ENCODE data around the gene DHRSX.
"Not testable (repeated sequence)": the region's sequence is repeated elsewhere in the genome, so short reads cannot be mapped to it uniquely, and the experiment has no call there.

Gene DHRSX

DNA sequence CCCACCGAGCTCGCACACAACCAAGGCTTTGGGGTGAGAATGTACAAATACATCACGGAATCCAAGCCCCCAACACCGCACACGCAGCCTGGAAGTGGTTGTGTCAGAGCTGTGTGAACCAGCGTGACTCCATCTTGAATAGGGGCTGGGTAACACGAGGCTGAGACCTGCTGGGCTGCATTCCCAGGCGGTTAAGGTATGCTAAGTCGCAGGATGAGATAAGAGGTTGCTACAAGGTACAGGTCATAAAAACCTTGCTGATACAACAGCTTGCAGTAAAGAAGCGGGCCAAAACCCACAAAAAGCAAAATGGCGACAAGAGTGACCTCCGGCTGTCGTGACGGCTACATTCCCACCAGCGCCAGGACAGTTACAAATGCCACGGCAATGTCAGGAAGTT is 258.4 kb downstream of the DHRSX start:
- no peak for DNase-seq

DNA sequence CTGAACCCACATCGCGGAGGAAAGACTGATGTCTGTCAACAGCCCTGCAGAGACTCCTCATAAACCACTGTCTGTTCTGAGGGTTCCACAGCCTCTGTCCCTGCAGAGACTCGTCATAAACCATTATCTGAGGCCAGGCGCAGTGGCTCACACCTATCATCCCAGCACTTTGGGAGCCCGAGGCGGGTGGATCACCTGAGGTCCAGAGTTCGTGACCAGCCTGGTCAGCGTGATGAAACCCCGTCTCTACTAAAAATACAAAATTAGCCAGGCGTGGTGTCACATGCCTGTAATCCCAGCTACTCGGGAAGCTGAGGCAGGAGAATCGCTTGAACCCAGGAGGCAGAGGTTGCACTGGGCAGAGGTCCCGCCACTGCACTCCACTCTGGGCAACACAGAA is 259.3 kb downstream of the DHRSX start:
- DNase-seq, result not testable (repeated sequence)

DNA sequence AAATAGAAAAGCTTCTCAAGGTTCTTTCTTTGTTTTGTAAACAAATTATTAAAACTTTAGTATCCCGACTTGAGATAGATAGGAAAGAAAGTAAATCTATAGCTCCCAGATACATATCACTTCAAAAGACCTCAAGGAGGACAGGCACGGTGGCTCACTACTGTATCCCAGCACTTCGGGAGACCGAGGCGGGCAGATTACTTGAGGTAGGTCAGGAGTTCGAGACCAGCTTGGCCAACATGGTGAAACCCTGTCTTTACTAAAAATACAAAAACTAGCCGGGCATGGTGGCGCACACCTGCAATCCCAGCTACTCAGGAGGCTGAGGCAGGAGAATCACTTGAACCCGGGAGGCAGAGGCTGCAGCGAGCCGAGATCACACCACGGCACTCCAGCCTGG is 260.0 kb downstream of the DHRSX start:
- DNase-seq, result not testable (repeated sequence)

DNA sequence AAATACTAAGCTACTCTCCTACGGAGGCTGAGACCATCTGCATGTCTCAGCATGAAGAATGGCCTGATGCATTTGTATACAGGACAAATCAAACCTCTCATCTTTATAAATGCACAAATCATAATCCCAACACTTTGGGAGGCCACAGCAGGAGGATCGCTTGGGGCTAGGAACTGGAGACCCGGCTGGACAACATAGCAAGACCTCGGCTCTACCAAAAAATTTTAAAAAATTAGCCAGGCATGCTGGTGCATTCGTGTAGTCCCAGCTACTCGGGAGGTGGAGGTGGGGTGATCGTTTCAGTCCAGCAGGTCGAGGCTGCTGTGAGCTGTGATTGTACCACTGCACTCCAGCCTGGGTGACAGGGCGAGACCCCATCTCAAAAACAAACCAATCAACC is 262.8 kb downstream of the DHRSX start:
- no peak for DNase-seq

DNA sequence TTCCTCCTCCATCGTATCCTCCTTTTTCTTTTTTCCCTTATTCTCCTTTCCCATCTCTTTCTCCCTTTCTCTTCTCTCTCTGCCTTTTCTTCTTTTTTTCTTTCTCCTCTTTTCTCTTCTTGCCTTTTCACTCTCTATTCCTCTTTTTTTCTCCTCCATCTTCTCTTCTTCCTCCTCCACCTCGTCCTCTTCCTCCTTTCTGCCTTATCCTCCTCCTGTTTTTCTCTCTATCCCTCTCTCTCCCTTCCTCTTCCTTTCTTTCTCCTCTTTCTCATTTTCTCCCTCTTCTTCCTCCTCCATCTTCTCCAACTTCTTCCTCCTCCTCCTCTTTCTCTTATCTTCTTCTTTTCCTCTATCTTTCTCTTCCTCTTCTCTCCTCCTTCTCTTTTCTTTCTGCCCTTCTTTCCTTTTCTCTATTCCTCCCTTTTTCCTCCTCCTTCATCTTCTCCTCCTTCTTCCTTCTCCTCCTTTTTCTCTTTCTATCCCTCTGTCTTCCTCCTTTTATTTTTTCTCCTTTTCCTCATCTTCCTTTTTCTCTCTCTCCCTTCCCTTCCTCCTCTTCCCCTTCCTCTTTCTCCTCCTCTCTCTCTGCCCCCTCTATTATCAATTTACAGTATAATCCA is 269.1 kb downstream of the DHRSX start:
- DNase-seq, result no peak

DNA sequence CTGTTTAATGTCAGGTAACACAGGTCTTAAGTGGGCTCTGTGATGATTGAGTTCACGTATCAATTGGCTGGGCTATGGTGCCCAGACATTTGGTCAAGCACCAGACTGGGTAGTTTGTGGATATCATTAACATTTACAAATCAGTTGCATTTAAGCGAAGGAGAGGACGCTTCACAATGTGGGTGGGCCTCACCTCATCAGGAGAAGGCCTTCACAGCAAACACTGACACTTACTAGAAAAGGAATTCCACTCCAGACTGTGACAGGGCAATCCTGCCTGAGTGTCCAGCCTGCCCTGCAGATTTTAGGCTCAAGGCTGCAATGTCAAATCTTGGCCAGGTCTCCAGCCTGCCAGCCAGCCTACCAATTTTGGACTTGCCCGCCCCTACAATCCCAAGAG is 270.3 kb downstream of the DHRSX start:
- DNase-seq, result no peak

DNA sequence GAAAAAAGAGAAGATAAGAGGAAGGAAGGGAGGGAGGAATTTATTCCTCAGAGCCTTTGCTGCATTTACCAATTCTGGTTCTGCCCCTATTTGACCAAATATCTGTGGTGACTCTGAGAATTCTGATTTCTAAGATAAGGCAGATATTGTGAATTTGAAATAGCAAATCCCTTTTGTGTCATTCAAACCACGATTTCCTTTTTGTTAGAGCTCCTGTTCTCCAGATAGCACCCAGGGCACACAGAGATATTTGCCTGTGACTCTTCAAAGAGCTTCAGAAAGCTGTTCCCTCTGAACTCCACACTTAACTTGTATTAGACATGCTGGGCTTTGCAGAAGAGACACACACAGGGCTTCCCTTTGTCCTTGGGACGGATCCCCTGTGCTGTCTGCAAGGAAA is 272.2 kb downstream of the DHRSX start:
- DNase-seq, result no peak

DNA sequence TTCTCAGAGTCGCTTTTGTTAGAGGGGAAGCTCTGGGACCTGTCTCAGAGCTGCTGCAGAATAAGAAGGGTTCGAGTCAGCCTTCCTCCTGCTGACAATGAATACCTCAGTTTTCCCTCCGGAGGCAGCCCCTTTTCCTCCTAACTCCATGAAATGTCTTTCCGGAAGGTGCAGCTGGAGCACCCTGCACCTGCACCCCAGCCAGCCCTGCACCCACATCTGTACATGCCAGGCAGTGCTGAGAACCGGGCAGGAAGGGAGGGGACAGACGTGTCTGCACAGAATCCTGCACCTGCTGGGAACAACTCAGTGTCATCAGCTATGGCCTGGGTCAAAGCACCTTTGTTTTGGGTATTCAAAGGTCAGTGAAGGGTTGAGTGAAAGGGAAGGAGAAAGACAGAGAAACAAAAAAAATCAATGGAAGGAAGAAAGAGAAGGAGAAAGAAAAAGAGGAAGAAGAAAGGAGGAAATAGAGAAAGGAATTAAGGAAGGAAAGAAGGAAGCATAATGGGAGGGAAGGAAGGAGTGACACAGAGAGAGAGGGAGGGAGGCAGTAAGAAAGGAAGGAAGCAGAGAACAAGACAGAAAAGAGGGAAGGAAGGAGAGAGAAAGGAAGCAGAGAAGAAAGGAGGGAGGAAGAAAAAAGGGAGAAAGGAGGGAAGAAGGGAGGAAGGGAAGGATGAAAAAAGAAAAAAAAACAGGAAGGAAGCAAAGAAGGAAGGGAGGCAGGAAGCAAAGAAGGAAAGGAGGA is 273.7 kb downstream of the DHRSX start:
- DNase-seq, result no peak

DNA sequence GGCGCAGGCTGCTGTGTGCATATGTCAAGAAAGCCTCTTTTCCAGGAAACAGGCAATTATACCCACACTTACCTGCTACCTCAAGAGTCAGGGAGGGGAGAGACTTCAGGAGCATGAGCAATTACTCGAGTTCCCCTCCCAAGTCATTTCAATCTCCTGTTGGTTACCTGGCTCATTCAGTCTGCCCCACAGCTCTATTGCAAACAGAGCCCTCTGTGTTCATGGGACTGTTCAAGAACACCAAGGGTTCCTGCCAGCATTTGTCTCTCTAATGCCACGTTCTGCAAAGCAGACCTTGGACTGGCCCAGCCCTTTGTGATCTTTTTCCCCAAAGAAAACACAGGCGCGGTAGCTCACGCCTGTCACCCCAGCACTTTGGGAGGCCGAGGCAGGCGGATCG is 274.6 kb downstream of the DHRSX start:
- no peak for DNase-seq

DNA sequence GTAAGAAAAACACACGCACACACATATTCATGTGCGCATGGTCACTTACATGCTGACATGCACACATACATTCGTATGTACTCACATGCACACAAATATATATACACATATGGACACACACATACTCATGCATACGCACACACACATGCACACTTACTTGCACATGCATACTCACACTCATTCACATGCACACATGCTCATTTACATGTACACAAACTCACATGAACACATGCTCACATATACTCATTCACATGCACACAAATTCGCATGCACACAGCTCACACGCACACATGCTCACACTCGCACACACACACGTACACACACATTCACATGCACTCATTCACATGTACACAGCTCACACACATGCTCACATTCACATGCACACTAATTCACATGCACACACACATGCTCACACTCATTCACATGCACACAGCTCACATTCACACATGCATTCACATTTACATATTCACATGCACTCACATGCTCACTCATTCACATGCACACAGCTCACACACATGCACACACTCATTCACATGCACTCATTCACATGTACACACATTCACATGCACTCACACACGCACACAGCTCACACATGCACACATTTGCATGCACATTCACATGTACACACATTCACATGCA is 276.1 kb downstream of the DHRSX start:
- no peak for DNase-seq

DNA sequence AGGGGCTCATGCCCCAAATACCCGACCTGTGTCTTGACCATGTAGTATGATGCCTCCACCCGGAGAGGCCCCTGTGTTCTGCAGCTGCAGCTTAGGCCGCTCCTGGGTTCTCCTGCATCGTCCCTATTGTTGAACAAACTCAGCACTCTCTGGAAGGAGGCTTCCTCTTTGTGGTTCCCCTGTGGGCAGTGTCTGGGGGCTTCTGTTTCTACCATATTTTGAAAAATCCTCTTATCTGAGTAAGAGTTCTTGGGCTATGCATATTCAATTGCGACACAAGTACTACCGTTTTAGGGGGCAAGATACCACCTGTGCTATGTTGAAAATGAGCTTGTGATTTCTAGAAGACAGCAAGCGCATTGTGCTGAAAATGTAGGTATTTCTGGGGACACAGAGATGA is 276.6 kb downstream of the DHRSX start:
- no peak for DNase-seq

DNA sequence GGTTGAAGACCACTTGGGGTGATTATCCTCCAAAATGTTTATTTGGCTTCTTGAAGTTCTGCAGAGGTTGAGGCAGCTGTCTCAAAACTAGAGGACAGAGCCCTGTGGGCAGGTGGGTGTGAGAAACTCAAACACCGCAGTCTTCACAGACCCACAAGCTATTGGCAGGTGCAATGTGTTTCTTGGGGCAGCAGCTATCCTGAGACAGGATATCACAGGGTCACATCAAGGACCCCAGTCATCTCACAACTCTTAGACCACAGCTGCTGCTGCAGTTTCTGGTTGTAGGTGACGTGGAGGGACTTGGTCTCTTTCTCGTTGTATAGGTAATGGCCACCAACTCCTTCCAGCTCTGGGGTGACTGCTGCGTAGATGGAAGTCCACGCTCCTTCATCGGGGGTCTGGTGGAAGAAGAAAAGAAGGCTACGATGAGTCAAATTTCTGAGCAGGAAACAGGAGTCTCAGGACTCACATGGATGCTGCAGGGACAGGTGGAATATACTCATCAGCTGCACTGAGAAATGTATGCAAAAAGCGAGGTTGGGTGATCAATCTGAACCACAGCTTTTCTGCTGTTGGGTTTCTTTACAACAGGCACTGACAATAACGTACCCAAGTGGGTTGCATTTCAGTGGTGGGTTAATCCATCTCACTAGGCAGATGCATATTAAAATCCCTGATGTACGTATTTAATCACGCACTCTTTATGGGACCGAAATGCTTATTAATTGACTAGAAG is 279.8 kb downstream of the DHRSX start:
- DNase-seq, result no peak

DNA sequence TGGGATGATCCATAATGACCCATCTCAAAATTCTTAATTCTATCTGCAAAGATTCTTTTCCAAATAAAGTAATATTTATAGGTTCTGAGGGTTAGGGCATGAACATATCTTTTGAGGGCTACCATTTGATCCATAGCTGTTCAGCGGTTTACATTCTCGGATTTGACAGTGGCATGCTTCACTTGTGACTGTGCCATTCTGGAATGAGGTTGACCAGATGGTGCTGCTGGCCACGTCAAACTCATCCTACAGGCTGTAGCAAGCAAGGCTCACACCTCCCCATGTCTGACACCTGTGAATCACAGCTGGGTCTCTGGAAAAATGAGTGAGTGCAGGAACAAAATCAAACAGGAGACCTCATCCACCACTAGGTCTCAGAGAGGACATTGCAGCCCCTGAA is 280.5 kb downstream of the DHRSX start:
- DNase-seq, result no peak

DNA sequence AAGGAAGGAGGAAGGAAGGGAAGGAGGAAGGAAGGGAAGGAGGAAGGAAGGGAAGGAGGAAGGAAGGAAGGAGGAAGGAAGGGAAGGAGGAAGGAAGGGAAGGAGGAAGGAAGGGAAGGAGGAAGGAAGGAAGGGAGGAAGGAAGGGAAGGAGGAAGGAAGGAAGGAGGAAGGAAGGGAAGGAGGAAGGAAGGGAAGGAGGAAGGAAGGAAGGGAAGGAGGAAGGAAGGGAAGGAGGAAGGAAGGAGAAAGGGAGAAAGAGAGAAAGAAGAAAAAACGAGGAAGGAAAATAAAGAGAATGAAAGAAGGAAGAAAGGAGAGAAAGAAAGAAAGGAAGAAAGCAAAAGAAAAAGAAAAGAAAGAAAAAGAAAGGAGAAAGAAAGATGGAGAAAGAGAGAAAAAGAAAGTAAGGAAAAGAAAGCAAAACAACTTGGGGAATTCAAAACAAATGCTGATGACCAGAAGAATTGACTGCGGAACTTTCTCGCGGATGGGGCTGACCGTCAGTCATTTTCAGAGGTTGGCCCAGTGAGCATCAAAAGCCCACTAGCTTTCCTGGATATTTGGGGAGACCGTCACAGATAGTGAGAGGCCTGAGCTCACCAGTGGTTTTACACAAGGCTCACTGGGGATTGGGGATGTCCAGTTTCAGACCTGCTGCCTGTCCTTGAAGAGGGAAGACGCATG is 286.5 kb downstream of the DHRSX start:
- not testable (repeated sequence) for DNase-seq

DNA sequence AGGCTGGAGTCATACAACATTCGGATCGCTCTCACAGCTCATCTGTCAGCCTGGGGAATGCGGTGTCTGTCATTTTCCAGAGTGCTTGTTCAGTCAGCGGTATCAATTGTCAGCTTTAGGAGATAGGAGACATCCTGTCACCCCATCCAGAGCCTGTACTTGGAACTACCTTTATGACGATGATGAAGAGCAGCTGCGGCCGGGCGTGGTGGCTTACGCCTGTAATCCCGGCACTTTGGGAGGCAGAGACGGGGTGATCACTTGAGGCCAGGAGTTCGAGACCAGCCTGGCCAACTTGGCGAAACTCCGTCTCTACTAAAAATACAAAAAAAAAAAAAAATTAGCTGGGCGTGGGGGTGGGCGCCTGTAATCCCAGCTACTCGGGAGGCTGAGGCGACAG is 289.1 kb downstream of the DHRSX start:
- DNase-seq, result not testable (repeated sequence)

DNA sequence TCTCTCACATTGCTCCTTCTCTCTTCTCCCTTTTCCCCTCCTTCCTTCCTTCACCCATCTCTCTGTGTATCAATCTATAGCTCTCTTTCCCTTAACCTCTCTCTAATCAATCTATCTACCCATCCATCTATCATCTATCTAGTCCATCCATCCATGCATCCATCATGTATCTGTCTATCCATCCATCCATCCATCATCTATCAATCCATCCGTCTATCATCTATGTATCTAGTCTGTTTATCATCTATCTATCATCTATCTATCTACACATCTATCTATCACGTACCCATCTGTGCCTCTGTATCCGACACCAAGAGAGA is 307.5 kb downstream of the DHRSX start:
- no peak for DNase-seq

DNA sequence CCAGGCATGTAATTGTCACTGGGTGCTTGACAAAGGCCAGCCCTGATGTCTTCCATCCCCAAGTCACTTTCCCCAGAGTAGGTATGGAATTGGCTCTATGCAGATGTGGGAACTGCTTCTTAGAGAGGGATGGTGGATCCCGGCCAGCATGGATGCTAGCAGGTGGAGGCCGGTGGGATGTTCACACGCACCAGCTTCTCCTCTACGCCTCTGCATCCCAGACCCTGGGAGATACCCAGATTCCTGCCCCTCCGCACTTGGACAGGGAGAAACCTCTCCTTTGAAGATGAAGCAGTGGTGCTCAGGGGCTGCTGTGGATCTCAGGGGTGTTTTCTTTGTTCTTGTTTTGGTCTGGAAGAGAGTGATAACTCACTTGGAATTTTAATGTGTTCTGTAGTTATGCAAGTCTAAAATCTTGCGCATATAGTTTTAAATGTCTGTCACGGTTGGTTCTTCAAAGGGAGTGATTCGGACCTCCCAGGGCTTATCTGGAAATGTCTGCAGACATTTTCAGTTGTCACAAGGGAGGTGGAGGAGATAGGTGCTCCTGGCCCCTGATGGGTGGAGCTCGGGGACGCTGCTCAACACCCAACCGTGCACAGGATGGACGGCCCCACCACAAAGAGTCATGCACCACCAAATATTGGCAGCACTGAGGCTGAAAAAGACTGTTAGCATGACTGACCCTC is 308.0 kb downstream of the DHRSX start:
- DNase-seq, result no peak

DNA sequence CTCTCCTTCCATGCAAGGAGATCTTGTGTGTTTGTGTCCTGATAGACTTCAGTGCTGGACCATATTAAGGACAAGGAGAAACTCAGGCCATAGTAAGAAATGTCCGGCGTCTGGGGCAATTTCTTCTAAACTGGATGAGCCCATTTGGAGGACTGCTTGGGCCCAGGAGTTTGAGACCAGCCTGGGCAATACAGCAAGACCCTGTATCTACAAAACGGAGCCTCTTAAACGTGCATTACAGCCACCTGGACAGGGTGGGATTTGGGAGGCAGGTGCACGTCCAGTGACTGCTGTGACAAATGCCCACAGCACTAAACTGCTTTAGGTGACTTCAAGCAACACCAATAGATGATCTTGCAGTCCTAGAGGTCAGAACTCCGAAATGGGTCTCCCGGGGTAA is 311.9 kb downstream of the DHRSX start:
- DNase-seq, result no peak

DNA sequence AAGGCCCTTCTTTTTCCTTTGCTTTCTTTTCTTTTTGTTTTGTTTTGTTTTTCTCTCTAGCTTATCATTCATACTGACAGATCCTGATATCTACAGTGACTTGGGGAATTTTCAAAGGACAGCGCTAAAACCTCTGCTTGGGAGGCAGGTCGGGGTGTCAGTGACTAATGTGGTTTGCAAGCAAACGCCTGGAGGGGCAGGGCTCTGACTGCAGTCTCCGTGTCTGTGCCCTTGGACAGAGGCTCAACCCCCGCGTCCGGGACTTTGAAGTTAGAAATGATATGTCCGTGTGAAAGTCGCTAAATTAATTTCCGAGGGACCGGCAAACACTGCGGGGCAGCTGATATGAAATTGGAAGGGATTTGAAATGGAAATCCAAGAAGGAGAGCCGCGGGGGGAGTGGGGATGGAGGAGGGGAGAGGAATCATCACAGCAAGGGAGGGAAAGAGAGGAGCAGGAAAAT is 312.4 kb downstream of the DHRSX start:
- DNase-seq, result no peak

DNA sequence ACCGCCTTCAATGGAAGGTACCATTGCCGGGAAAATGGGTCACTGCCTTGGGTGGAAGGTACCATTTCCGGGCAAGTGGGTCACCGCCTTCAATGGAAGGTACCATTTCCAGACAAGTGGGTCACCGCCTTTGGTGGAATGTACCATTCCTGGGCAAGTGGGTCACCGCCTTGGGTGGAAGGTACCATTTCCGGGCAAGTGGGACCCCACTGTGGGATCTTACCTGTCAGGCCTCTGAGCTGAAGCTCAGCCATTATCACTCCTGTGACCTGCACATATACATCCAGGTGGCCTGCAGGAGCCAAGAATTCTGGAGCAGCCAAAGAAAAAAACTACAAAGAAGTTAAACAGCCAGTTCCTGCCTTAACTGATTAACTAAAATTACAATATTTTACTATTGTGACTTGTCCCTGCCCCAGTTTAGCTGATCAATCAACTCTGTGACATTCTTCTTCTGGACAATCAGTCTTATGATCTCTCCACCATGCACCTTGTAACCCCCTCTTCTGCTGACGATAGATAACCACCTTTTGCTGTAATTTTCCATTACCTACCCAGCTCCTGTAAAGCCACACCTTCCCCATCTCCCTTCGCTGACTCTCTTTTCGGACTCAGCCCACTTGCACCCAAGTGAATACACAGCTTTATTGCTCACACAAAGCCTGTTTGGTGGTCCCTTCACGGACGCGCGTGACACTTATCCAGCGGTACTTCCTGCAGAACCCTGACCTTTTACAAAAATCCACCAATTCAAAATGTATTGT is 313.2 kb downstream of the DHRSX start:
- no peak for DNase-seq

DNA sequence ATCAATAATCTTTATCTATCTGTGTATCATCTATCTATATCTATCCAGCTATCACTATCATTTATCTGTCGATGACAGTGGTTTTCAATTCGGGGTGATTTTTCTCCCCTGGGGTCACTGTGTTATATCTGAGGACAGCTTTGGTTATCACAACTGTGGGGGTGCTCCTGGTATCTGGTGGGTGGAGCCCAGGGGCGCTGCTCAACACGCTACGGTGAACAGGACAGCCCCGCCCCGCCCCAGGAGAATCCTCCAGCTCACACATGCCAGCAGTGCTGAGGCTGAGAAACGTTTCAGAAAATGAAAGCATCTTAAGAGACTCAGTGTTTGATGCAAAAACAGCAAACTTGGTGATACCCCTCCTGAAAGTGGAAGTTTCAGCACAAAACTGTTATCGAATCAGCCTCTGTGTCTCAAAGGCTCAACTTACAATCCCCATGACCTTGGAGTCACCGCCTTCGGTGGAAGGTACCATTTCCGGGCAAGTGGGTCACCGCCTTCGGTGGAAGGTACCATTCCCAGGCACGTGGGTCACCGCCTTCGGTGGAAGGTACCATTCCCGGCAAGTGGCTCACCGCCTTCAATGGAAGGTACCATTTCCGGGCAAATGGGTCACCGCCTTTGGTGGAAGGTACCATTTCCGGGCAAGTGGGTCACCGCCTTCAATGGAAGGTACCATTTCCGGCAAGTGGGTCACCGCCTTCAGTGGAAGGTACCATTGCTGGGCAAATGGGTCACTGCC is 315.3 kb downstream of the DHRSX start:
- DNase-seq, result no peak

Measured in NCI-H1930 (cell line).